ENCODE measurements around the gene RYR2.

DNA sequence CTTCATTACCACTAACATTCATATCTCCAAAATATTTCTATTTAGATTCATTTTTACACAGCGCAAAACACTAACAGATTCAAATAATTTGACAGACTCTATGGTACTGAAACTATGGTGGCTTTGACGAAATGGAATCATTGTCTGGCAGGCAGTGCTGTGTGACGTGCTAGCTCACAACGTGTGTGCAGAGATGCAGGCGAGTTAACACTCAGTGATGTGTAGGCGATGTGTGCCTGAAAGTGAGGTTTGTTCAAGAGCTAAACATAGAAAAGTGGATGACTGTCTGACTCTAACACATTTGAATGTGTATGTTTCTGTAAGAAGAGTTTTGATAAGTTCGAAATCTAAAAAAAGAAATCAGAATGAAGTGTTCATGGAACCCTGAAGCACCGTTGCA is 97.7 kb downstream of the RYR2 start:
- TF ChIP-seq, protein P1, sequence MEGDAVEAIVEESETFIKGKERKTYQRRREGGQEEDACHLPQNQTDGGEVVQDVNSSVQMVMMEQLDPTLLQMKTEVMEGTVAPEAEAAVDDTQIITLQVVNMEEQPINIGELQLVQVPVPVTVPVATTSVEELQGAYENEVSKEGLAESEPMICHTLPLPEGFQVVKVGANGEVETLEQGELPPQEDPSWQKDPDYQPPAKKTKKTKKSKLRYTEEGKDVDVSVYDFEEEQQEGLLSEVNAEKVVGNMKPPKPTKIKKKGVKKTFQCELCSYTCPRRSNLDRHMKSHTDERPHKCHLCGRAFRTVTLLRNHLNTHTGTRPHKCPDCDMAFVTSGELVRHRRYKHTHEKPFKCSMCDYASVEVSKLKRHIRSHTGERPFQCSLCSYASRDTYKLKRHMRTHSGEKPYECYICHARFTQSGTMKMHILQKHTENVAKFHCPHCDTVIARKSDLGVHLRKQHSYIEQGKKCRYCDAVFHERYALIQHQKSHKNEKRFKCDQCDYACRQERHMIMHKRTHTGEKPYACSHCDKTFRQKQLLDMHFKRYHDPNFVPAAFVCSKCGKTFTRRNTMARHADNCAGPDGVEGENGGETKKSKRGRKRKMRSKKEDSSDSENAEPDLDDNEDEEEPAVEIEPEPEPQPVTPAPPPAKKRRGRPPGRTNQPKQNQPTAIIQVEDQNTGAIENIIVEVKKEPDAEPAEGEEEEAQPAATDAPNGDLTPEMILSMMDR (IDR thresholded peaks at IDR 0.05): no peak
- no peak for TF ChIP-seq POLR2A (IDR thresholded peaks at IDR 0.05)

All from heart left ventricle (tissue), 13 donors.